Measurements from ENCODE around the gene GEMIN7. TPM values are rescaled to one million over a fixed set of nuclear protein-coding genes. Genes with fewer than 3 reads are reported as not detected.
A peak's percentile ranks its signal among the peaks of the same experiment; 100 is the strongest.
"Not testable (repeated sequence)": the region's sequence is repeated elsewhere in the genome, so short reads cannot be mapped to it uniquely, and the experiment has no call there.

Gene GEMIN7
- total RNA-seq, 1 experiment from 2014 or later: 26.7 TPM

DNA sequence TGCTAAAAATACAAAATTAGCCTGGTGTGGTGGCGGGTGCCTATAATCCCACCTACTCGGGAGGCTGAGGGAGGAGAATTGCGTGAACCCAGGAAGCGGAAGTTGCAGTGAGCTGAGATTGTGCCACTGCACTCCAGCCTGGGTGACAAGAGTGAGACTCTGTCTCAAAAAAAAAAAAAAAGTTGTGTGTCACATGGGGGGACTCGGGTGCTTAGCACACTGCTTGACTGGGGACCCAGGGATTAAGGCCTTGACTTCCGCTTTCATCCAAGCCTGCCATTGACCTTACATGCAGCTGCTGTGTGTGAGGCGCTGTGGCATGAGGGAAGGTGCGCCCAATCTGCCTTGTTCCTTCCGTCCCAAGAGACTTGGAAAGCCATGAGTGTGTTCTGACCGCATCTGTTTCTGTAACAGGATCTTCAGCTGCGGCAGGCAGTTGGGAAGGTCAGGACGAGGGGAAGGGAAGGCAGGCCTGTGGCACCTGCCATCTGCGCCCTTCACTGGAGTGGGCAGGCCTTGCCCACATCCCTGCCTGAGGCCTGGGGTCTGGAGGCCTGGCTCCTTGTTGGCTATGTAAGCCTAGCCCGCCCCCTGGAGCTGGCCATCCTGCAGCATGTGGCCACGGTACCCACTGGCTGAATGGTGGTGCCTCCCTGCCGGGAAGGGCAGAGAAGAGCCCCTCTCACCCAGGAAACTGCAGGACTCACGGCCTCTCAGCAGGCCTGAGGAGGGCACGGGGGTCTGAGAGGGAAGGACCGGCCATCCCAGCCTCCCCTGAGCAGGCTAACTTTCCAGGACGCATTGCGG is 37.0 kb downstream of the GEMIN7 start:
- in situ Hi-C loops (cut with HindIII; ENCODE audit: low pct_unique_long_range_greater_than_20kb, low sequenced_read_pairs): no loop called here
- DNase-seq (ENCODE audit: low read depth, low spot score): no peak

DNA sequence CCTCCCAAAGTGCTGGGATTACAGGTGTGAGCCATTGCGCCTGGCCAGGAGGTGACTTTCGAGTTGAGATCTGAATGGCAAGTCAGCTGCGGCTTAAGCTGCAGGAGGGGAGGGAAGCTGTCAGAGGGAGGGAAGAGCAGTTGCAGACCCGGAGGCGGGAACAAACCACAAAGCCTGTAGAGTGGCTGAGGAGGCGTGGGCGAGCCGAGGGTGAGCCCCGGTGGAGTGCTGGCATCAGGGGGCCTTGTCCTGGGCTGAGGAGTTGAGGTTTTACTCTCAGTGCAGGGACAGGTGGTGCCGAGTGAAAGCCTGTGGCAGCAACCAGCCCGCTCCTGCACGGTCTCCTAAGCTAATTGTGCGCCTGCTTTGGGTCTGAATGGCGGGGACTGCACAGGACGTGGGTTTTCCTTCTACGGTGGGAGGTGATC is 38.1 kb downstream of the GEMIN7 start:
- DNase-seq (ENCODE audit: low read depth, low spot score): no peak
- in situ Hi-C loops (cut with HindIII; ENCODE audit: low pct_unique_long_range_greater_than_20kb, low sequenced_read_pairs): no loop called here

DNA sequence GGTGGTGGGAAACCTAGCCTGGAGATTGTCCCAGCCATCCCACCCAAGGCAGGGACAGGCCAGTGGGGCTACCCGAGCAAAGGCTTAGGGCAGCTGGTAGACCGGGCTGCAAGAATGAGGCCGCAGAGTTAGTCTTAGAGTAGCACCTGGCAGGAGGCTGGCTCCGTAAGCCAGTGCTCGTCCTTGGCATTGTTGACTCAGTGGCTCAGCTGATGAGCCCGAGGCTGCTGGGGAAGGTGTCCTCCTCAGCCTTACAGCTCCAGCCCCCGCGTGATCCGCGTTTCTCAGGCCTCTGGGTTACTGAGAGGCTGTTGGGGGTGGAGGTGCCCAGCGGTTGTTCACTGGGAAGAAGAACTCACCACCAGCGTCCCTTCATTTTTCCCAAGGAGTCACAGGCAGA is 38.6 kb downstream of the GEMIN7 start:
- no peak for DNase-seq (ENCODE audit: low read depth, low spot score)
- in situ Hi-C loops (cut with HindIII; ENCODE audit: low pct_unique_long_range_greater_than_20kb, low sequenced_read_pairs): no loop called here

DNA sequence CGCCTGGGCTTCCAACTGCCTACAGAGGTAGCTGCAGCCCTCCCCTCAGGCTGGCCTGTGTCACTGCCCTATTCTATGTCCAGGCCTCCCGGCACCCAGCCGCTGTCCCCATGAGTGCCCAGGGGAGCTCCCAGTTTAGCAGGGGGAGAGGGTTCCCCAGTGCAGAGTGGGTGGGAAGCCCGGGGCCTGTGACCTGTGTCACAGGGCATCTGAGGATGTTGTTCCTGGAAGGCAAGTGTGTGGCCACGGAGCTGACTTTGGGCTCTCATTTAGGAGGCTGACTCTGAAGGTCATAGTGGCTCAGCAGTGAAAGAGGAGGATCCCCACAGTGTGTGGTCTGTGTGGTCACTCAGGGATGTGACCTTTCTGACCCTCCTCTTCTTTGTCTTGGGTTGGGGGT is 39.0 kb downstream of the GEMIN7 start:
- in situ Hi-C loops (cut with HindIII; ENCODE audit: low pct_unique_long_range_greater_than_20kb, low sequenced_read_pairs): no loop called here
- no peak for DNase-seq (ENCODE audit: low read depth, low spot score)

DNA sequence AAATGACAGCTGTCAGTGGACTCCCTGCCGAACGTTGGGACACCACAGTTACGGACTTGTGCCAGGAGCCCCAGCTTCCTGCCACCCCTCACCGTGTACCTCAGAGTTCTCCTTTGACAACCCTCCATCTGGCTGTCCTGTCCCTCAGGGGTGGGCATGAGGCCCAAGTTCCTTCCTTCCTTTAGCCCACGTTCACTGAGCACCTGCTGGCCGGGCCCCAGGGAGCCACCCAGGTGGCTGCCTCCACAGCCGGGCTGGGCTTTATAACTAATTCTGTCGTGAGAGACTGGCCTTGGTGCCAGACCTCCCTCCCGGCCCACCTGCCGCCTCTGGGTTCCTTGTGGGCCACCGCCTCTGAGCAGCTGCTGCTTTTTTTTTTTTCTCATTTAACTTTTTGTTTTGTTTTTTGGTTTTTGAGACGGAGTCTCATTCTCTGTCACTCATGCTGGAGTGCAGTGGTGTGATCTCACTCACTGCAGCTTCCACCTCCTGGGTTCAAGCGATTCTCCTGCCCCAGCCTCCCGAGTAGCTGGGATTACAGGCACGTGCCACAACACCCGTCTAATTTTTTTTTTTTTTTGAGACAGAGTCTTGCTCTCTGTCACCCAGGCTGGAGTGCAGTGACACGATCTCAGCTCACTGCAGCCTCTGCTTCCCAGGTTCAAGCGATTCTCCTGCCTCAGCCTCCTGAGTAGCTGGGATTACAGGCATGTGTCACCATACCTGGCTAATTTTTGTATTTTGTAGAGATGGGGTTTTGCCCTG is 39.7 kb downstream of the GEMIN7 start:
- DNase-seq (ENCODE audit: low read depth, low spot score); in situ Hi-C loops (cut with HindIII; ENCODE audit: low pct_unique_long_range_greater_than_20kb, low sequenced_read_pairs): not testable (repeated sequence)

DNA sequence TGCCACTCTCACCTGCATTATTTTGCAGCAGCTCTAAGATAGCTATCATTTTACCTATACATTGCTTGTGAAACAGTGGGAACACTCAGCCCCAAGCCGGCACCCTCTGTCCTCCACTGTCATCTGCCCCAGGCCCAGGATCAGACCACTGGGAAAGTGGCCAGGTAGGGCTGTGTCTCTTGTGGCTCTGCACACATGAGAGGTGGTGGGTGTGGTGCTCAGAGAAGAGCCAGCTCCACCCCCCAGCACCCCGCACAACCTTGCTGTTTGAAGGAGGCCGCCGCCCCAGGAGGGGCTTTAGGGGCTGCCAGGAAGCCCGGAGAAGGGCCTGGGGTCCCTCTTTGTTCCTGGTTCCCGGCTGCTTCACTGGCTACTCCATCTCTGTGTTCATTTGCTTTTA is 40.5 kb downstream of the GEMIN7 start:
- in situ Hi-C loops (cut with HindIII; ENCODE audit: low pct_unique_long_range_greater_than_20kb, low sequenced_read_pairs): no loop called here
- no peak for DNase-seq (ENCODE audit: low read depth, low spot score)

DNA sequence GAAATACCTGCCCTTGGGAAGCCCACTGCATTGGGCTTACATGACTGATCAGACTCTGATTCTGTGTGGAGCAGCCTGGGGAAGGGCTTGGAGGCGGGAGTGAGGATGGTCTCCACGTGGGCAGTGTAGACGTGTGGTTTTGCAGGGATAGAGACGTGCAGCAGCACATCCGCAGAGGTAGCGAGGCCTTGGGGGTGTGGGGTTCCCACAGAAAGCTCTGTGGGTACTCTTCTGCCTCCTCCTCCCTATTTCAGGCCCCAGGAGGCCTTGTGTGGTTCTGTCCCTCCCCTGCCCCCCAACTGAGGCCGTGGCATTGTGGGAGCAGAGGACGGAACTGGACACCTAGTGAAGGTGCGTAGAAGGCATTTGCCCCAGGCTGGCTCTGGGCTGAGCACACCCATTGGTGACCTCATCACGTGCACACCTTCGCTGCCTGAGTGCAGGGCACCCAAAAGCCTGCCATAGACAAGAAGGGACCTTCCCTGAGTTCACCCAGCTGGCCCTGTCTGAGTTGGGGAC is 42.8 kb downstream of the GEMIN7 start:
- DNase-seq (ENCODE audit: low read depth, low spot score): no peak
- in situ Hi-C loops (cut with HindIII; ENCODE audit: low pct_unique_long_range_greater_than_20kb, low sequenced_read_pairs): no loop called here

DNA sequence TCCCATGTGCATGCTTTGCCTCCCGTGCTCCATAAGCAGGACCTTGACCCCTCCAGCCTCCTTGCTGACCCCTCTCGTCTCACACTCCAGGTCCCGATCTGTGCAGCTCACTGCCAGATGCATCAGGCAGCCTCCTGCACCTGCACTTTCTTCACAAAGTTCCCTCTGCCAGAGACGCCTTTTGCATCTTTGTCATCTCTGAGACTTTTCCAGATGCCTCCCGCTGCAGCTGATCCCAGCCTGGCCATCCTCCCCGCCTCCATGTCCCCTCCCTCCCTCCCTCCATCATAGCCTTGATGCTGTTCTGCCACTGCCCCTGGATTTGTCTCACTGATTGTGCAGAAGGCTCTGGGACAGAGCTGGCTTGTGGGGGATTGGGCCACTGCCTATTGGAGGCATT is 43.8 kb downstream of the GEMIN7 start:
- DNase-seq (ENCODE audit: low read depth, low spot score): no peak
- in situ Hi-C loops (cut with HindIII; ENCODE audit: low pct_unique_long_range_greater_than_20kb, low sequenced_read_pairs): no loop called here

DNA sequence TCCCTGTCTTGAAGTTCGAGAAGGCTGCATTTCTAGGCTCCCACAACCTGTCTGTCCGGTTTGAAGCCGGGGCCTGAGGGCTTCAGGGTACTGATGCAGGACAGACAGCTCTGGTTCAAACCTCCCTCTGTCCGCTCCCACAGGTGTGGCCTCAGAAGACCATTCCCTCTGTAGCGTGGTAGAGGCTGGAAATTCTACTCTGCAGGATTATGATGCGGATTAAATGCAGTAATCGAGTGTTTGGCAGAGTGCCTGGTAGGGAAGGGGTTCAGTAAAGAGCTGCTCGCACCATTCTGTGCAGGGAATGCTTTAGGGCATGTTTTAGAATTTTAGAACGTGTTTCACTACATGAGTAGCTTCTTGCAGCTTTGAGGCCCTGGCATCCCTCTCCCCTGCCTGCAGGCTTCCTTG is 44.4 kb downstream of the GEMIN7 start:
- in situ Hi-C loops (cut with HindIII; ENCODE audit: low pct_unique_long_range_greater_than_20kb, low sequenced_read_pairs): no loop called here
- no peak for DNase-seq (ENCODE audit: low read depth, low spot score)

DNA sequence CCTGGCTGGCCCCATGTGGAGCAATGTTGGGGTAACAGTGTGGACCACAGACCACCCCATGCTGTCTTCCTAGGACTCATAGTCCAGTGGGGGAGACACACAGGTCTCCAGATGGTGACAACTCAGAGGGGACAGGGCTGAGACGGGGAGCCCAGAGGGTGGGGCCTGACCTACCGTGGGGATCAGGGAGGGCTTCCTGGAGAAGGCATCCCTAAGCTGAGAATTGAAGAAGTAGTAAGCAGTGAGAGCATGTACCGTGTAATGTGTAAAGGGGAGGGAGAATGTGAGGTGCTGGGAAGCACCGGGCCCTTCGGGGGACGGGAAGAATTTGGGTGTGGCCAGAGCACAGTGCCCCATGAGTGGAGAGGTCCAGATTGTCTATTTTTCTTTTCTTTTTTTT is 45.0 kb downstream of the GEMIN7 start:
- in situ Hi-C loops (cut with HindIII; ENCODE audit: low pct_unique_long_range_greater_than_20kb, low sequenced_read_pairs): no loop called here
- no peak for DNase-seq (ENCODE audit: low read depth, low spot score)

DNA sequence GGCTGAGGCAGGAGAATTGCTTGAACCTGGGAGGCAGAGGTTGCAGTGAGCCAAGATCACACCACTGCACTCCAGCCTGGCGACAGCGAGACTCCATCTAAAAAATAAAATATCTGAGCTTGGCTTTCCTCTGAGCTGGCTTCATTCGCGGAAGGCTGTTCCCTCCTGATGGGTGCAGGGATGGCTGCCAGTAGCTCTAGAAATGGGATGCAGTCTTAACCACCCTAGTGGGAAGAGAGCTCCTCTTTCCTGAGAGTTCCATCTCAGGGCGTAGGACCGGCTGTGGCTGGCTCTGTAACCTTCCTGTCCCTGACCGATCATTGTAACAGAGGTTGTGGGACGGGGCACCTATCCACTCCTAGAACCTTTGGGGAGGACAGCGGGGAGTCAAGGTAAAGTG is 46.3 kb downstream of the GEMIN7 start:
- no peak for DNase-seq (ENCODE audit: low read depth, low spot score)
- in situ Hi-C loops (cut with HindIII; ENCODE audit: low pct_unique_long_range_greater_than_20kb, low sequenced_read_pairs): no loop called here

DNA sequence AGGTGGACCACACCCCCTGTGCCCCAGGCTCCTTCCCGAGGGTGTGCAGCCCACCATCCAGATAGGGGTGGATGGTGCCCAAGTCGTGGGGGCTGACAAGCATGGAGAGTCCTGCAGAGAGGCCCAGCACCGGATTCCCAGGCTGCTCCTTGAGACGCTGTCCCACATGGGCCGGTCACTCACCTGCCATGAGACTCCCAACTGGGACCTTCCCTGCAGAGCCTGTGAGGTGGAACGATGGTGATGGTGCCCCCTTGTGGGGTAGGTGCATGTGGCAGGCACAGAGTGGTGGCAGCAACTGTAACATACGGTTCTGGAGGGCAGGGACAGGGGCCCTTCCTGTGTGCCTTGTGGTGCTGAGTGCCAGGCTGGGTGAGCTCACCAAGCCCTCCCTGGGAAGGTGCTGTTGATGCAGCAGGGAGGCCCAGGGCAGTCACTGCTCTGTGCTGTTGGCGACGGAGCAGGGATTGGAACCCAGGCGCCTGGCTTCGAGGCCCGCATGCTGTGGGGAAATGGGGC is 47.0 kb downstream of the GEMIN7 start:
- in situ Hi-C loops (cut with HindIII; ENCODE audit: low pct_unique_long_range_greater_than_20kb, low sequenced_read_pairs): no loop called here
- peak; percentile 79 for DNase-seq (ENCODE audit: low read depth, low spot score)

DNA sequence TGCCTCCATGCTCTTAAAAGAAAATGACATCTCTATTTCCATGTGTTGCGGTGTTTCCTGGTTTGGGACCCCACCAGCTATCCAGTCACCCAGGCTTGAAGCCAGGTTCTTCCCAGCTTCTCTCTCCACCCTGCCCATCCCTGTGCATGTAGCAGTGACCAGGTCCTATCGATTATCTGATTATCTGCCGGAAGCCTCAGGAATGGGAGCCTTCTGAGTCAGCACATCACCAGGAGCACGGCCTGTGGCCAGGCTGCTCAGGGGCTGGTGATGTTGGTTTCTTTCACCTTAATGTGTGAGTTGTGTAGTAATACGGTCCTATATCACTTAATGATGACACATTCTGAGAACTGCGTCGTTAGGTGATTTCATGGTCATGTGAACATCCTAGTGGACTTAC is 47.6 kb downstream of the GEMIN7 start:
- in situ Hi-C loops (cut with HindIII; ENCODE audit: low pct_unique_long_range_greater_than_20kb, low sequenced_read_pairs): no loop called here
- DNase-seq (ENCODE audit: low read depth, low spot score): no peak

DNA sequence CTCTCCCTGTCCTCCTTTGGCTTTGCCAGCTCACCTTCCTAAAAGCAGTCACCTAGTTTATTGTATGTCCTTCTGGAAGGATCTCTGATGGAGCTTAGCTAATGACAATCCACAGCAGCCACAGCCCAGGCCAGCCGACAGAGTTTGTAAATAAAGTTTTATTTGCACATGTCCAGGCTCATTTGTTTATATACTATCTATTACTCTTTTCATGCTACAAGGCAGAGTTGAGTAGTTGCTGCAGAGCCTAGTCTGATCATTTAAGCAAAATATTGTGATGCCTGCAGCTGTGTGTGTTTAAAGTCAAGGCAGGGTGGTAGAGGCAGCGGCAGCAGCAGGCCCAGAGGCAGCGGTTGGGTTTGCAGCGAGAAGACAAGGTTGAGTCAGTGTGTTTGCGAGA is 49.1 kb downstream of the GEMIN7 start:
- in situ Hi-C loops (cut with HindIII; ENCODE audit: low pct_unique_long_range_greater_than_20kb, low sequenced_read_pairs): no loop called here
- DNase-seq (ENCODE audit: low read depth, low spot score): no peak

DNA sequence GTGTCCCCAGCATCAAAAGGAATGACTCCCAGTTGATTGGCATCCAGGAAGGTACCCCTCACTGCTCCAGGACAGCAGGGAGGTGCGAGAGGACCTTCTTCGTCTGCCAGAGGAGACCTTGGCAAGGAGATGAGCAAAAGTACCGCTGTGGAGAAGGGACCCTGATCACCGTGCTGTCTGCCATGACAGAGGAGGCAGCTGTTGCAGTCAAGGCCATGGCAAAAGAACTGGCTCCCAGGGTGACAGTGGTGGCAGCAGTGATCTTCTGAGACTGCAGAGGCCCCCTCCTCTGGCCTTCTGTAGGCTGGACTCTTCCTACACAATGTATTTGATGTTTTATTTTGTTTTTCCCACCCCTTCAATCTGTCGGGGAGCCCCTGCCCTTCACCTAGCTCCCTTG is 49.7 kb downstream of the GEMIN7 start:
- DNase-seq (ENCODE audit: low read depth, low spot score): no peak
- in situ Hi-C loops (cut with HindIII; ENCODE audit: low pct_unique_long_range_greater_than_20kb, low sequenced_read_pairs): no loop called here

DNA sequence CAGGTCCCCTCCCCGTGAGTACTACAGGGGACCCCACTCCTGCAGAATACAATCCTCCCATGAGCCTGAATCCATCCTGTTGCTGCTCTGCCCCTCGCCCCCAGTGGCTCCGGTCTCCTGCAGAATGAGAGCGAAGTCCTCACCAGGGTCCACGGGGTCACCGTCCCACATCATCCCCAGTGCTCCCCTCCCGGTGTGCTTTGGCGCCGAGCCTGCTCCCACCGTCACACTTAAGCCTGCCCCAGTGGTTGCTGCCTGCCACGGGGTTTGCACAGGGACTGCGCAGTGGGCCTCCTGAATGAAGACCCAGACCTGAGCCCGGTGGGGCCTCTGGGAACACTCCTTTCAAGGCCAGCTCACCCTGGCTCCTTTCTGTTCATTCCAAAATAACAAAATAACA is 51.2 kb downstream of the GEMIN7 start:
- in situ Hi-C loops (cut with HindIII; ENCODE audit: low pct_unique_long_range_greater_than_20kb, low sequenced_read_pairs): no loop called here

DNA sequence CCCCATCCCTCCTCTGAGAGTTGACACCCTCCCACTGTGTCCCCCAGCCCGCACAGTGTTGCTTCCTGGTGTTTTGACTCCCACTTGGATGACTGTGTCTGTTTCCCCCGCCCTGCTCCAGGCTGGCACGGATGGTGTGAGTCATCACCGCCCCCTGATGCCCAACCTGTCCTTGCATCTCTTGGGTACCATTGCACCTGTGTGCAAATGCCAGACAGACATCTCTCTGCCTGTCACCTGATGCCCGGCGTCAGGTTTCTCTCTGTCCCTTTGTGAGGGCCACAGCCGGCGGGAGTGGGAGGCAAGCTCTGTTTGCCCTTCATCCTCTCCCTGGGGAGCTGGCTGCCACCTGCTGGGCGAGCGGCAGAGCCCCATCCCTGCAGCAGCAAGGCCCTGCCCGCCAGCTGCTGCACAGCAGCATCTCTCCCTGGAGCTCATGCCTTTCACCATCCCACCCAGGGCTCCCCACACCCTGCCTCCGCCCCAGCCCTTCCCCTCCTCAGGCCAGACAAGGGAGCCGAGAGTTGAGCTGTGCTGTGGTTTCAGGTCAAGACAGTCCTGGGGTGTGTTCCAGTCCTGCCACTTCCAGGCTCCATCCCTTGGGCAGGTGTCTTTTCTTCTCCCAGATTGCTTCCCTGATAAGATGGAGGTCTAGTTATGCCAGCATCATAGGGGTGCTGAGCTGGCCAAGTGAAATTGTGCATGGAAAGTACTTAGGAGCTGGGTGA is 52.0 kb downstream of the GEMIN7 start:
- DNase-seq (ENCODE audit: low read depth, low spot score): peak; percentile 23
- in situ Hi-C loops (cut with HindIII; ENCODE audit: low pct_unique_long_range_greater_than_20kb, low sequenced_read_pairs): no loop called here

More for the DNA sequence above, 51.2 kb downstream of the GEMIN7 start:
- no peak for DNase-seq (ENCODE audit: low read depth, low spot score)

DNA sequence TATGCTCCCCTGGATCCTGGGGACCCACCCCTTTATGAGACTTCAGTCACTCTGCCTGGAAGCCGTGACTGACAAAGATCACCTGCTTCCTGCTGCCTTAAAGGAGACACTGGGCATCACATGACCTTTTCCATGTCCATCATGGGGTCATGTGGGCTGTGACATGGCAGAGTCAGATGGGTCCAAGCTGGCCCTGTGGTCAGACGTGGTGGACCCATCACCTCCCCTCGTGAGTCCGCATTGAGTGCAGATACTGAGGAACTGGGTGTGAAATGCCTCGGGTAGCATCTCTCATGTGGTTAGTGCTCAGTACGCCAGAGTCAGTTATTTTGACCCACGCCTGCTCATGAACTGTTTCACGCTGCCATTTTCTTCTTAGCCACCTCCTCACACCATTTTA is 54.6 kb downstream of the GEMIN7 start:
- DNase-seq (ENCODE audit: low read depth, low spot score): no peak
- in situ Hi-C loops (cut with HindIII; ENCODE audit: low pct_unique_long_range_greater_than_20kb, low sequenced_read_pairs): no loop called here

Measured in SK-MEL-5 (cell line).